ENCODE measurements around the gene HELZ.
"Not testable (repeated sequence)": the region's sequence is repeated elsewhere in the genome, so short reads cannot be mapped to it uniquely, and the experiment has no call there.

HELZ gene

GRCh38 chr17:67270416-67270815, 25.4 kb upstream of the HELZ start:
- DNase-seq (ENCODE audit: low read depth), result no peak

- no peak for DNase-seq (ENCODE audit: low read depth)
These were observed 21.5 kb upstream of the HELZ start for GRCh38 chr17:67266496-67266895.

- DNase-seq (ENCODE audit: low read depth), result no peak
These were observed 20.5 kb upstream of the HELZ start for GRCh38 chr17:67265436-67266019.

DNA sequence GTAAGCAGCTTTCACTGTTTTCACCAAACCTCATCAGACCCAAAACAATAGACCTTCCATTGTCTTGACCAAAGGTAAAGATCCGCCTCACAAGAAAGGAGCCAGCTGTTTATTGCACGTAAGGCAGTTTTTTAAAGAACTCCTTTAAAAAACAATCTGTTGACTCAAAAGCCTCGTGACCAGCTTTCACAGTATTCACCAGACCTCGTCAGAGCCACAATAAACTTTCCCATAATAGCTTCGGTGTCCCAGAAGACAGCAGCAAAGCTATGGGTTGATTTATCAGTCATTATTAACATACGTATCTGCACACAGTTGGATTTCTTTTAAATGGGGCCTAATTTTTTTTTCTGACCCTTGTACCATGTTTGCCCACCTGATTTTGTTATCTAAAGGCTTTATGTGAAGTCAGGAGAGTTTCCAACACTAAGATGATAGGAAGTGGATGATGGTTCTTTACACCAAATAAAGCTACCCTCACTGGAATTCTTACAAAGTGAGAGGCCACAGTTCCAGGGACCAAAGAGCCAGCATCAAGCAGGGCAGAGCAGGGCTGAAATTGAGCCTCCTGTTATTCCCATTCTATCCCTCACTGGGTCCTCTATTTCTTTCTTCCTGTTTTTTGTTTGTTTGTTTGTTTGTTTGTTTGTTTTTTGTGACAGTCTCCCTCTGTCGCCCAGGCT, 17.6 kb upstream of the HELZ start:
- no peak for DNase-seq (ENCODE audit: low read depth)

- DNase-seq (ENCODE audit: low read depth), result no peak
These were observed 15.4 kb upstream of the HELZ start for GRCh38 chr17:67260170-67260987.

DNA sequence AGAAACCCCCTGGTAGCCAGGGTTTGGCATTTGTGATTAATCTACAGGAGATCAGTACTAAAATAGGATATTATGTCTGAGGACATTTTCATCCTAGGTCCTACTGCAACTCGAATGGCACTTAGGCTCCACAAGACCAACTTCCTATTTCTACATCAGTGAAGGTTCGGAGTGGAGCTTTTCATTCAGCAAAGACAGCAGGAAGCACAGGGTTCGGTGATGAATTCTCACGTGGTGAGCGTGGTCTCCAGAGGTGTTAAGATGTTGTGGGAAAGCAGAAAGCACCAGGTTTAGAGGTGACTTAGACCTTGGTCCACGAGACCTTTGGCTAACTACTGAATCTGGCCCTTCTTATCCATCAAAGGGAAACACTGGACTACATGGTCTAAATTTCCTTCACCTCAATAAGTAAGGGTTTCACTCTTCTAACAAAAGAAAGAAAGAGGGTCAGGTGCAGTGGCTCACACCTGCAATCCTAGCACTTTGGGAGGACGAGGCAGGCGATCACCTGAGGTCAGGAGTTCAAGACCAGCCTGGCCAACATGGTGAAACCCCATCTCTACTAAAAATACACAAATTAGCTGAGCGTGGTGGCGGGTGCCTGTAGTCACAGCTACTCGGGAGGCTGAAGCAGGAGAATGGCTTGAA, 13.9 kb upstream of the HELZ start:
- no peak for DNase-seq (ENCODE audit: low read depth)

GRCh38 chr17:67256075-67256732, 11.2 kb upstream of the HELZ start:
- DNase-seq (ENCODE audit: low read depth), result no peak

- no peak for DNase-seq (ENCODE audit: low read depth)
These were observed 8.4 kb upstream of the HELZ start for GRCh38 chr17:67253384-67253783.

GRCh38 chr17:67251586-67251985, 6.6 kb upstream of the HELZ start:
- DNase-seq (ENCODE audit: low read depth), result not testable (repeated sequence)

- DNase-seq (ENCODE audit: low read depth), result no peak
These were observed 3.3 kb upstream of the HELZ start for GRCh38 chr17:67248291-67248690.

- DNase-seq (ENCODE audit: low read depth), result no peak
These were observed 2.5 kb upstream of the HELZ start for GRCh38 chr17:67247416-67247900.

DNA sequence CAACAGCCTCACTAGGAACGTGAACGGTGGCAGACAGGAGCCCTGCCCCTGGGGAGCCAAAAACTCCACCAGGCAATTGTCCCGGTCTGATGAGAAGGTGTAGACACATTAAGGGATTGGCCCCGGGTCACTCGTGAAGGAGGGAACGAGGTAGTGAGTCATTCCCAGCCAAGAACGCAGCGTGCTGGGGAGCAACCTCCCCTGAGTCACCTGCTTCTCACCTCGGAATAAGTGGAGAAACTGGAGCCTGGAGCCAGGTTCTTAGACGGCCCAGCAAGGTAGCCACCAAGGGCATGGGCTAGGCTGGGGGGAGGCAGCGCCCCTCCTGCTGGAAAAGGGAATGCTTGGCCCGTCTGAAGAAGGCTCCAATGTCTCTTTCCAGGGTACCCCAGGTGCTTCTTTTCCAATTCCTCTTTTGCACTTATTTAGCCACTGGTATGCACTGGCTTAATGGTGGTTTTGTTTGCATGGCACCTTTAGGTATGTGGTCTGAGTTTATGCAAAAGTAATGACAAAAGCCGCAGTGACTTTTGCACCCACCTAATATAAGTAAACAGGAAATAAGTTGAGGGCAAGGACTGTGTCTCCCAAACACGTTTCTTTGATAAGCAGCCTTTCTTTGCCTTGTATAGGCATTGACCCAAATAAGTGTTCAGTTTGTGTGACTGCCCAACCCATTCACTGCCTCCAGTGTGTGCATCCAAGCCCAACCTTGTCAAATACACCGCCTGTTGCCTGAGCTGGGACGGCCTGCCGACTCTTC, 1.8 kb upstream of the HELZ start:
- peak; percentile 8 for DNase-seq (ENCODE audit: low read depth)

GRCh38 chr17:67246403-67246652, 1.3 kb upstream of the HELZ start:
- DNase-seq (ENCODE audit: low read depth), result no peak

GRCh38 chr17:67245694-67246402, 852 bp upstream of the HELZ start:
- DNase-seq (ENCODE audit: low read depth), result peak; percentile 31

DNA sequence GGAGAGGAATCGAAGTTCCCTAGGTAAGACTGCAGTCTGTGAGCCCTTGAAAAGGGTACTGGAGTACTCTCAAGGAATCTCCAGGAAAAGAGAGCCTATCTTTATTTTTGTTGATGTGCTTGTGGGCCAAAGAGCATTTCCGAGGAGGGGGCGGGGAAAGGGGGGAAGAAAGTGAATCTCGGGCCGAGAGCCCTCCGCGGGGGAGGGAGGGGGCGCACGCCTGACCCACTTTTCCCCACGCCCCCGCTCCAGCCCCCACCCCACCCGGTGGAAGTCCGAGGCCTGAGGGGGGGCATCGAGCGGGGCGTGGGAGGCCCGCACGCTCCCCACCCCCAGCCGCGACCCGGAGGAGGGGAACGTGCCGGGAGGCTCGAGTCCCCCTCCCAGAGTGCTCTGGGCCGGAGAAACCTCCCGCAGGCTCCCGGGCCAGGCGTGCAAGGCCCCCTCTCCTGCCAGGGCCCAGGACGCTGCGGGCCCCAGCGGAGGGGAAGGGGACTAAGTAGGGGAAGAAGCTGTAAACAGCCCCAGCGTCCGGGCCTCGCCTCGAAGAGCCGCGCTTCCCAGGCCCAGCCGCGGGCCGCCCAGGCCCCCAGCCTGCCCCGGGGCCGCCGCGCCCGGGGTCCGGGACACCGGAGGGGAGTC, 444 bp downstream of the HELZ start:
- peak; percentile 1 for DNase-seq (ENCODE audit: low read depth)

GRCh38 chr17:67243284-67243683, 1.7 kb downstream of the HELZ start:
- no peak for DNase-seq (ENCODE audit: low read depth)

GRCh38 chr17:67241719-67242341, 3.2 kb downstream of the HELZ start:
- DNase-seq (ENCODE audit: low read depth), result no peak

- DNase-seq (ENCODE audit: low read depth), result no peak
These were observed 5.4 kb downstream of the HELZ start for GRCh38 chr17:67239597-67239996.

GRCh38 chr17:67238991-67239390, 6.0 kb downstream of the HELZ start:
- no peak for DNase-seq (ENCODE audit: low read depth)

GRCh38 chr17:67232441-67232840, 12.6 kb downstream of the HELZ start:
- DNase-seq (ENCODE audit: low read depth), result no peak
